ENCODE results near the gene DRAXIN. TPM values are rescaled to one million over a fixed set of nuclear protein-coding genes. Genes with fewer than 3 reads are reported as not detected.

The DRAXIN gene
- total and polyA plus RNA-seq, 2 donors (not counting 3 experiments of a cell fraction or from before 2014, with no cell fraction given) = 0.44 to 3.2 TPM

GRCh38 chr1:11748294-11749202, 57.0 kb downstream of the DRAXIN start:
- Histone ChIP-seq H3K27ac (ENCODE audit: insufficient read depth, low read depth, low read length) (no peak overlapping the region), H3K4me3 (replicated peaks in 1 of 3; ENCODE audit: insufficient read depth in 1 of 3, low read depth in 1 of 3, low read length in 3 of 3) (no peak overlapping the region), H4K20me1 (replicated peaks; ENCODE audit: control insufficient read depth, extremely low read depth, insufficient read depth, low read length) (no peaks in the 10 kb centered on the region), H3K4me2 (ENCODE audit: insufficient read depth, low read length) (no peak overlapping the region), H3K4me1 (ENCODE audit: control insufficient read depth, extremely low read depth, insufficient read depth, low read length) (no peaks in the 10 kb centered on the region), H3K9me3 (replicated peaks; ENCODE audit: control insufficient read depth, insufficient read depth, low read length) (no peaks in the 10 kb centered on the region), H3K9ac (replicated peaks; ENCODE audit: extremely low read depth, insufficient read depth, low read length) (no peak overlapping the region), H3K79me2 (ENCODE audit: control insufficient read depth, insufficient read depth, low read length) (no peaks in the 10 kb centered on the region), H3K9me1 (replicated peaks; ENCODE audit: control insufficient read depth, extremely low read depth, insufficient read depth, low read length) (no peaks in the 10 kb centered on the region), H2AFZ (ENCODE audit: low read depth, low read length) (no peak overlapping the region), H3K27me3 (ENCODE audit: control insufficient read depth in 2 of 2, insufficient read depth in 2 of 2, low read length in 2 of 2) (no peaks in the 10 kb centered on the region), H3K36me3 (ENCODE audit: control insufficient read depth in 2 of 2, extremely low read depth in 1 of 2, insufficient read depth in 2 of 2, low read length in 2 of 2) (peaks cover 0 to 7% of the 10 kb centered on the region in 2 experiments)
- BruUV-seq (replicated peaks) = no TSS peak
- DNase-seq (ENCODE audit: low read depth, low spot score) = no peak
- TF ChIP-seq POLR2A (IDR thresholded peaks at IDR 0.05; ENCODE audit: low read depth, low read length) (no peak), GATA2 (IDR thresholded peaks at IDR 0.05; ENCODE audit: insufficient read depth, insufficient read length, low read depth, low read length) (no peak), EZH2 (IDR thresholded peaks at IDR 0.05; ENCODE audit: borderline replicate concordance, low read depth, low read length, severe bottlenecking) (no peak), POLR2AphosphoS5 (IDR thresholded peaks at IDR 0.05; ENCODE audit: insufficient read depth, low read depth, low read length) (no peak), FOS (IDR thresholded peaks at IDR 0.05; ENCODE audit: borderline replicate concordance, insufficient read depth, low read length) (no peak)
- TF ChIP-seq, protein P1, sequence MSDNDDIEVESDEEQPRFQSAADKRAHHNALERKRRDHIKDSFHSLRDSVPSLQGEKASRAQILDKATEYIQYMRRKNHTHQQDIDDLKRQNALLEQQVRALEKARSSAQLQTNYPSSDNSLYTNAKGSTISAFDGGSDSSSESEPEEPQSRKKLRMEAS (IDR thresholded peaks at IDR 0.05; ENCODE audit: insufficient read depth, insufficient read length) = no peak
- ChIA-PET POLR2A (no interaction called here), CTCF (interaction anchor here (0.9 to 1.3 kb wide), 3 partner anchors 11 to 84 kb away, joined by 3 to 6 read pairs (median 5); partner anchors contain the start of genes AGTRAP and FBXO6)
- intact Hi-C loops (cut with micrococcal nuclease) = loop anchor here (1.0 kb wide), 1 partner anchor 98 kb away; no protein-coding TSS in a partner anchor
- no peak for FAIRE-seq
- dilution Hi-C loops (cut with MboI; ENCODE audit: extremely low pct_ligation_motif_present, low sequenced_read_pairs) = no loop called here
